HCT116 (cell line): ENCODE data around the gene CPNE4. TPM values are rescaled to one million over a fixed set of nuclear protein-coding genes. Genes with fewer than 3 reads are reported as not detected.

Experiments used
- ATAC-seq: fragments of 200-7000 bp; cut with Tn5 transposase; 2 replicates; pipeline ENCODE4 v1.9.1; 2020; ENCODE audit warnings: mild to moderate bottlenecking, moderate library complexity
- BruUV-seq: library from RNA; stranded (reverse); fragments of 400-500 nt; replicated peaks from 2 replicates; lab custom pipeline; 2021; lab: Mats Ljungman, UMichigan
- CTCF ChIA-PET: fragments of 300-600 bp; sonication (Branson Sonifier 250); formaldehyde crosslinking; loops from one replicate; lab custom pipeline; 2021; ENCODE audit warnings: antibody characterized with exemption; lab: Charles Lee
- POLR2A ChIA-PET: fragments of 300-600, 350-600 bp; sonication (Branson Sonifier 250); formaldehyde crosslinking; loops from one replicate; lab custom pipeline; 2021; ENCODE audit warnings: antibody characterized with exemption; lab: Charles Lee
- RAD21 ChIA-PET, 2 experiments: fragments of 300-600 bp; sonication (Branson Sonifier 250); formaldehyde crosslinking; loops; one replicate each; lab custom pipeline; 2023; ENCODE audit warnings: low total read pairs in 2 of 2; ENCODE audit not compliant: uncharacterized antibody in 2 of 2, unreplicated experiment in 2 of 2, low non-redundant PET in 1 of 2; lab: Charles Lee
- DNase-seq: peaks from one replicate; pipeline ENCODE4 v3.0.0-alpha.2; 2010; ENCODE audit warnings: low read depth, low spot score
- H2AFZ ChIP-seq: fragments of 200-600 bp; shearing (Covaris generic), sonication (generic); 2 replicates; pipeline ENCODE4 v1.6.1; 2017; ENCODE audit warnings: low read depth, mixed run types, mixed read lengths, antibody characterized with exemption, low read length; ENCODE audit not compliant: poor library complexity, severe bottlenecking
- H3K27ac ChIP-seq: 2 replicates; pipeline ENCODE4 v1.5.1; 2012; ENCODE audit warnings: low read depth, low read length
- H3K27me3 ChIP-seq: fragments of 200-600 bp; sonication (generic); 2 replicates; pipeline ENCODE4 v1.6.1; 2016; ENCODE audit warnings: mixed run types, low read length, mixed read lengths; ENCODE audit not compliant: insufficient read depth
- H3K36me3 ChIP-seq, 2 experiments: fragments of 200-500 bp in 1 of 2; fragments of 200-600 bp in 1 of 2; sonication (Bioruptor generic) in 1 of 2; sonication (generic) in 1 of 2; 2 replicates each; pipeline versions ENCODE4 v1.5.1 to v1.6.1; 2014 to 2016; ENCODE audit warnings: low read length in 2 of 2, inconsistent platforms in 1 of 2, mixed read lengths in 1 of 2, mixed run types in 1 of 2; ENCODE audit not compliant: insufficient read depth in 2 of 2, control insufficient read depth in 1 of 2
- H3K4me1 ChIP-seq, 2 experiments: fragments of 200-600 bp in 1 of 2; sonication (generic) in 1 of 2; 2 replicates each; pipeline versions ENCODE4 v1.5.1 to v1.6.1; 2012 to 2017; ENCODE audit warnings: low read length in 2 of 2, inconsistent platforms in 1 of 2, mild to moderate bottlenecking in 1 of 2, mixed read lengths in 1 of 2, mixed run types in 1 of 2, moderate library complexity in 1 of 2; ENCODE audit not compliant: insufficient read depth in 2 of 2, control insufficient read depth in 1 of 2
- H3K4me2 ChIP-seq: fragments of 200-600 bp; sonication (generic); 2 replicates; pipeline ENCODE4 v1.6.1; 2017; ENCODE audit warnings: mixed run types, low read length, mixed read lengths
- H3K4me3 ChIP-seq, 2 experiments: fragments of 200-600 bp in 1 of 2; sonication (generic) in 1 of 2; replicated peaks in 1 of 2; 2 replicates each; pipeline ENCODE4 v1.5.1; 2011 to 2016; ENCODE audit warnings: low read length in 2 of 2, control low read depth in 1 of 2, low read depth in 1 of 2, mild to moderate bottlenecking in 1 of 2, mixed read lengths in 1 of 2, mixed run types in 1 of 2
- H3K79me2 ChIP-seq: fragments of 200-600 bp; sonication (generic); 2 replicates; pipeline ENCODE4 v1.6.1; 2017; ENCODE audit warnings: mild to moderate bottlenecking, mixed run types, low read length, moderate library complexity, mixed read lengths; ENCODE audit not compliant: insufficient read depth
- H3K9ac ChIP-seq: fragments of 200-600 bp; sonication (generic); 2 replicates; pipeline ENCODE4 v1.6.1; 2016; ENCODE audit warnings: low read length, mixed read lengths
- H3K9me2 ChIP-seq: fragments of 200-600 bp; sonication (generic), shearing (Covaris generic); 2 replicates; pipeline ENCODE4 v1.6.1; 2017; ENCODE audit warnings: mixed run types, mild to moderate bottlenecking, moderate library complexity; ENCODE audit not compliant: insufficient read depth
- H3K9me3 ChIP-seq, 2 experiments: fragments of 200-500 bp in 1 of 2; fragments of 200-600 bp in 1 of 2; sonication (Bioruptor generic) in 1 of 2; sonication (generic) in 1 of 2; 2 replicates each; pipeline ENCODE4 v1.6.1; 2014 to 2017; ENCODE audit warnings: low read length in 2 of 2, mixed read lengths in 2 of 2, inconsistent platforms in 1 of 2, low read depth in 1 of 2, mild to moderate bottlenecking in 1 of 2, mixed run types in 1 of 2, moderate library complexity in 1 of 2; ENCODE audit not compliant: control insufficient read depth in 1 of 2, insufficient read depth in 1 of 2
- H4K20me1 ChIP-seq: fragments of 200-600 bp; sonication (generic), shearing (Covaris generic); 2 replicates; pipeline ENCODE4 v1.6.1; 2017; ENCODE audit warnings: mixed run types, mild to moderate bottlenecking, moderate library complexity; ENCODE audit not compliant: insufficient read depth
- ATF3 ChIP-seq: IDR thresholded peaks from 2 replicates; pipeline ENCODE4 v1.6.1; 2012
- CTCF ChIP-seq, 3 experiments: fragments of 200-600 bp in 1 of 3; sonication (generic) in 1 of 3; IDR thresholded peaks in 2 of 3; conservative IDR thresholded peaks in 1 of 3; 2 replicates each; pipeline ENCODE4 v1.5.1; 2012 to 2017; ENCODE audit warnings: low read depth in 2 of 3, low read length in 2 of 3, antibody characterized with exemption in 1 of 3, borderline replicate concordance in 1 of 3, control low read depth in 1 of 3, mild to moderate bottlenecking in 1 of 3, mixed read lengths in 1 of 3, mixed run types in 1 of 3, moderate library complexity in 1 of 3; ENCODE audit not compliant: insufficient read depth in 1 of 3
- ELF1 ChIP-seq: IDR thresholded peaks from 2 replicates; pipeline ENCODE4 v1.6.1; 2012; ENCODE audit warnings: low read depth, borderline replicate concordance
- EZH2 ChIP-seq: fragments of 200-600 bp; sonication (generic); IDR thresholded peaks from 2 replicates; pipeline ENCODE4 v1.6.1; 2017; ENCODE audit warnings: antibody characterized with exemption, mixed run types
- FOSL1 ChIP-seq: IDR thresholded peaks from 2 replicates; pipeline ENCODE4 v1.6.1; 2012; ENCODE audit warnings: low read depth
- POLR2AphosphoS5 ChIP-seq: IDR thresholded peaks from 2 replicates; pipeline ENCODE4 v1.6.1; 2011; ENCODE audit warnings: mild to moderate bottlenecking, low read depth, low read length, moderate library complexity
- RAD21 ChIP-seq: IDR thresholded peaks from 2 replicates; pipeline ENCODE4 v1.6.1; 2012; ENCODE audit warnings: low read depth, mild to moderate bottlenecking
- REST ChIP-seq: IDR thresholded peaks from 2 replicates; pipeline ENCODE4 v1.6.1; 2012; ENCODE audit warnings: low read depth
- SRF ChIP-seq: IDR thresholded peaks from 2 replicates; pipeline ENCODE4 v1.6.1; 2012; ENCODE audit warnings: low read depth
- TCF7L2 ChIP-seq: IDR thresholded peaks from 2 replicates; pipeline ENCODE4 v1.7.0; 2011; ENCODE audit warnings: borderline replicate concordance, inconsistent platforms; ENCODE audit not compliant: insufficient read depth, insufficient read length; ENCODE audit errors: extremely low read depth
- YY1 ChIP-seq: IDR thresholded peaks from 2 replicates; pipeline ENCODE4 v1.6.1; 2011; ENCODE audit warnings: low read length, low read depth, moderate library complexity, mild to moderate bottlenecking; ENCODE audit not compliant: insufficient replicate concordance; ENCODE audit errors: extremely low read depth
- ZBTB33 ChIP-seq: IDR thresholded peaks from 2 replicates; pipeline ENCODE4 v1.6.1; 2011; ENCODE audit warnings: mild to moderate bottlenecking, low read length, moderate library complexity; ENCODE audit not compliant: insufficient replicate concordance; ENCODE audit errors: extremely low read depth
- intact Hi-C: fragments of 100-400 bp; cut with micrococcal nuclease; formaldehyde crosslinking; loops from 2 replicates; pipeline ENCODE4 v1.10.0; 2022
- total RNA-seq: library from RNA; stranded (reverse); gene quantifications from one replicate; pipeline ENCODE4 v1.2.1, GENCODE V29; 2021; ENCODE audit not compliant: unreplicated experiment
- TF ChIP-seq, protein P1 (sequence below): IDR thresholded peaks from 2 replicates; pipeline ENCODE4 v1.6.1; 2012

Gene CPNE4
- total RNA-seq, 1 experiment from 2014 or later: not detected

- Histone ChIP-seq H3K27me3 (peaks cover 28% of the 10 kb centered on the region), H2AFZ (no peak overlapping the region), H3K4me1 (no peaks in the 10 kb centered on the region), H3K4me3 (no peak overlapping the region), H3K9me2 (no peaks in the 10 kb centered on the region), H3K4me2 (no peak overlapping the region), H3K79me2 (no peaks in the 10 kb centered on the region), H3K9me3 (no peaks in the 10 kb centered on the region), H3K27ac (no peak overlapping the region), H4K20me1 (no peaks in the 10 kb centered on the region), H3K36me3 (no peaks in the 10 kb centered on the region), H3K9ac (no peak overlapping the region)
- RAD21 ChIA-PET: no interaction called here
- CTCF ChIA-PET: no interaction called here
- ATAC-seq: no peak
- no TSS peak for BruUV-seq
- POLR2A ChIA-PET: no interaction called here
- DNase-seq: no peak
- intact Hi-C loops: no loop called here
- no peak for TF ChIP-seq REST
- no peak for TF ChIP-seq POLR2AphosphoS5
- TF ChIP-seq ZBTB33: no peak
- TF ChIP-seq, protein P1, sequence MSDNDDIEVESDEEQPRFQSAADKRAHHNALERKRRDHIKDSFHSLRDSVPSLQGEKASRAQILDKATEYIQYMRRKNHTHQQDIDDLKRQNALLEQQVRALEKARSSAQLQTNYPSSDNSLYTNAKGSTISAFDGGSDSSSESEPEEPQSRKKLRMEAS: no peak
- no peak for TF ChIP-seq ELF1
- TF ChIP-seq FOSL1: no peak
- TF ChIP-seq TCF7L2: no peak
- no peak for TF ChIP-seq RAD21
- no peak for TF ChIP-seq ATF3
- TF ChIP-seq EZH2: no peak
- no peak for TF ChIP-seq YY1
- TF ChIP-seq CTCF (IDR thresholded peaks at IDR 0.05 in 2 of 3, conservative IDR thresholded peaks at IDR 0.05 in 1 of 3; ENCODE audit: borderline replicate concordance in 1 of 3, insufficient read depth in 1 of 3, low read depth in 2 of 3, low read length in 2 of 3): no peak
- no peak for TF ChIP-seq SRF
These were observed 502.2 kb downstream of the CPNE4 start for GRCh38 chr3:131532645-131533044.
